C4-2B (cell line): ENCODE data around the gene TLN1.

ENCODE experiments used
- H3K27ac ChIP-seq: fragments of 450-650 bp; 2 replicates; pipeline ENCODE4 v1.5.1; 2017
- CTCF ChIP-seq: fragments of 450-650 bp; conservative IDR thresholded peaks from 2 replicates; pipeline ENCODE4 v1.5.1; 2017; ENCODE audit warnings: mild to moderate bottlenecking
- ZFX ChIP-seq: fragments of 450-650 bp; IDR thresholded peaks from 2 replicates; pipeline ENCODE4 v1.6.1; 2017

The TLN1 gene

DNA sequence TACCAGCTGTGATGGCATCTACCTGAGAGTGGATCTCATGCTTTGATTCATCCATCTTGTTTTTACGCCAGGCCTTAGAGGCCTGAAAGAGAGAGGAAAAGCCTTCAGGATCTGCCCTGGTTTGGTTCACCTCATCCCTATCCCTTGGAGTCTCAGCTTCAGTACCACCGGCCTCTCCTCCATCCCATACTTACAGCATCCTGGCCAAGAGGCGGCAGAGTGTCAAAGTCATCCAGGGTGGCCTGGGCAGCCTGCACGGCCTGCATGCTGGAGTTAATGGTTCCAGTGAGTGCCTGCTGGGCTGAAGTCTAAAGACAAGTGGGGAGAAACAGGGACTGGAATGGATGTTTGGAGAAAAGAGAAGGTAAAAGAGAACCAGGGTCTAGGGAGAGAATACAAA lies 12.4 kb downstream of the TLN1 start:
- no peak for TF ChIP-seq CTCF
- no peak for TF ChIP-seq ZFX
- no peak overlapping the region for H3K27ac ChIP-seq

DNA sequence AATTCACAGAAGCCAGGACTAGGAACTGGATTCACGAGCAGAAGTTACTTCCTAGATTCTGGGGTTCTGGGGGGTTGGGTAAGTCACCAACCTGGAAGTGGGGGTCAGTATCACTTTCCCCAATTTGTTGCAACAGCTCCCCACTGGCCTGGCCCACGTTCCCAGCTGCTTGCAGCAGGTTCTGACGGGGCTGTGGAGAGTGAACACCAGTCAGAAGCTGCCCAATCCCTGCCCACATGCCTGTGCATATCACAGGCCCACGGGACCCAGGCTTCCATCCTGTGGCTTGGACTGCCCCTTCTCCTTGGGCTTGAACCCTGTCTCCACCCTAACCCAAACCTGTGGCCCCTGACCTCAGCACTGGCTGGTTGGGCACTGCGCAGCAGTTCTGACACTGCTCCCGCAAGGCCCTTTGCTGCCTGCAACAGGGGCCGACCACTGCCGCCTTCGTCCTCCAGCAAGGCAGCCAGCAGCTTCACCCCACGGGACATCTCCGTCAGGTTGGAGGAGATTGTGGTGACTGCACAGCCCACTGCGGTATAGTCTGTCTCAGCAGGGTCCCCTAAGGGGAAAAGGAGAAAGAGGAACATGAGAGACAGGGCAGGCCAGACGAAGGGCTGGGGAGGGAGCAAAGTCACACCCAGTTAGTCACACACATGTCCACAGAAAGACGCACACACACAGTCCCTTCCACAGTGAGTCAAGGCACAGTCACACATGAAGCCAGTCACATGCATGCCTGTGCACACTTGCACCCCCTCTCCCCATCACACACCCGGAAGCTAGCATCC lies 13.1 kb downstream of the TLN1 start:
- no peak overlapping the region for H3K27ac ChIP-seq
- no peak for TF ChIP-seq ZFX
- TF ChIP-seq CTCF, result no peak

GRCh38 chr9:35717132-35717870 lies 14.7 kb downstream of the TLN1 start:
- no peak overlapping the region for H3K27ac ChIP-seq
- TF ChIP-seq CTCF, result no peak
- TF ChIP-seq ZFX, result no peak

- no peak for TF ChIP-seq ZFX
- TF ChIP-seq CTCF, result no peak
- H3K27ac ChIP-seq, result no peak overlapping the region
Measured at GRCh38 chr9:35716230-35716629, 15.8 kb downstream of the TLN1 start.

GRCh38 chr9:35714579-35715252 lies 17.3 kb downstream of the TLN1 start:
- H3K27ac ChIP-seq, result no peak overlapping the region
- TF ChIP-seq ZFX, result no peak
- no peak for TF ChIP-seq CTCF

DNA sequence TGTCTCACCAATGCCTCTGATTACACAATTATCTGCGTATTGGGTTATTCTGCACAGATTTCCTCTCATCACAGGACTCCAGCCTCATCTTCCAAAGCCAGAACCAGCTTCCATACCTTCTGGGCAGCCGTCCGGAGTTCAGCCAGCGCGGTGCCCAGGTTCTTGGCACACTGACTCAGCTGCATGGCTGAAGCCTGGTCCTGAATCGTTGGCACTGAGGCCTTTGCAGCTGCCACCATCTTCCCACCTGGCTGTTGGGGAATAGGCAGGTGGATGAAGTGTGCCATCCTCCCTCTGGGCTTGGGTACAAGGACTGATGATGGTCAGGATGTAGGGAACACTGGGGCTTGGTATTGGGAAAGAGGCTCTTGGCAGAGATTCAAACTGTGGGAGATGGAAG lies 17.9 kb downstream of the TLN1 start:
- TF ChIP-seq CTCF (no peak), ZFX (no peak)
- H3K27ac ChIP-seq, result no peak overlapping the region

GRCh38 chr9:35713578-35713977 lies 18.4 kb downstream of the TLN1 start:
- TF ChIP-seq ZFX (no peak), CTCF (no peak)
- H3K27ac ChIP-seq, result no peak overlapping the region
